ENCODE results near the gene NPAS3.

DNA sequence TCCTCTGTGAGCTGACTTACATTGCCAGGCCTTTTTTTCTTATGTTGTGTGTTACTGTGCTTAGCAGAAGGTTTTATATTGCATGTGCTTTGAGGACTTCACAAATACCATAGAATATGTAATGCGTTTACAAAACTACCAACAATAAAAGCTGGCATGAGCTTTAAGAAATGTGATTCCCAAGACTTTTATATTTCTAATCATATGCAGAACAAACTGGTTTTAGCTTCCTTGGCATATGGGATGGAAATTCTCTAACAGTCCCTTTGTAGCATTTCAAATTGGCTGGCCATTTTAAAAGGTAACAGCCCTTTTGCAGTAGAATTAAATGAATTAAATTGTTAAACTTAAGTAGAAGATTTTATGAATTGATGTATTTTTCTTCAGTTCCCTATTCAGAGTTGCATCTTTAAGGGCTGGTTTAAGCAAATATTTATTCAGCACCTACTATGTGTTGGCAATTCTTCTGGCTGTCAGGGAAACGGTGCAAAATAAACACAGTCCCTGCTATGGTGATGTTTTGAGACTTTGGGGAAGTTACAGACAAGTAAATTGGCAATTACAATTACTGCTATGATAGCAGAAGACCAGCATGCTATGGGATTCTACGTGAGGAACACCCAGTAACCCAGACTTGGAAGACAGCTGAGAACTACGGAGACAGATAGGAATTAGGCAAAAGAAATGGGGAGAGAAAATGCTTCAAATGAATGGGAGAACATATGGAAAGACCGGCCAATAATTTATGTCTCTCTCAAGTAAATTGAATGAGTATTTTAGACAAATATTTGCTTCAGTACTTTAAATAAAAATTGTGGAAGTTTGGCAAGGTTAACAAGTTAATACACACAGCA is 565.8 kb downstream of the NPAS3 start:
- TF ChIP-seq, protein P1, sequence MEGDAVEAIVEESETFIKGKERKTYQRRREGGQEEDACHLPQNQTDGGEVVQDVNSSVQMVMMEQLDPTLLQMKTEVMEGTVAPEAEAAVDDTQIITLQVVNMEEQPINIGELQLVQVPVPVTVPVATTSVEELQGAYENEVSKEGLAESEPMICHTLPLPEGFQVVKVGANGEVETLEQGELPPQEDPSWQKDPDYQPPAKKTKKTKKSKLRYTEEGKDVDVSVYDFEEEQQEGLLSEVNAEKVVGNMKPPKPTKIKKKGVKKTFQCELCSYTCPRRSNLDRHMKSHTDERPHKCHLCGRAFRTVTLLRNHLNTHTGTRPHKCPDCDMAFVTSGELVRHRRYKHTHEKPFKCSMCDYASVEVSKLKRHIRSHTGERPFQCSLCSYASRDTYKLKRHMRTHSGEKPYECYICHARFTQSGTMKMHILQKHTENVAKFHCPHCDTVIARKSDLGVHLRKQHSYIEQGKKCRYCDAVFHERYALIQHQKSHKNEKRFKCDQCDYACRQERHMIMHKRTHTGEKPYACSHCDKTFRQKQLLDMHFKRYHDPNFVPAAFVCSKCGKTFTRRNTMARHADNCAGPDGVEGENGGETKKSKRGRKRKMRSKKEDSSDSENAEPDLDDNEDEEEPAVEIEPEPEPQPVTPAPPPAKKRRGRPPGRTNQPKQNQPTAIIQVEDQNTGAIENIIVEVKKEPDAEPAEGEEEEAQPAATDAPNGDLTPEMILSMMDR (IDR thresholded peaks at IDR 0.05), result no peak
- no peak for TF ChIP-seq POLR2A (IDR thresholded peaks at IDR 0.05)
